HepG2 (cell line): ENCODE results near the gene ALOX12. TPM values are rescaled to one million over a fixed set of nuclear protein-coding genes. Genes with fewer than 3 reads are reported as not detected.

ENCODE experiments used
- CBX5 ChIP-seq: sonication (generic); formaldehyde crosslinking; IDR thresholded peaks from 2 replicates; pipeline ENCODE4 v1.4.0; 2020; ENCODE audit warnings: missing genetic modification reagents, borderline replicate concordance
- FOXC1 ChIP-seq: sonication (generic); formaldehyde crosslinking; IDR thresholded peaks from 2 replicates; pipeline ENCODE4 v1.8.0; 2022; ENCODE audit warnings: mild to moderate bottlenecking, missing genetic modification reagents, borderline replicate concordance
- HMGXB3 ChIP-seq: sonication (generic); formaldehyde crosslinking; IDR thresholded peaks from 2 replicates; pipeline ENCODE4 v1.4.0; 2020; ENCODE audit warnings: missing genetic modification reagents, borderline replicate concordance
- JUN ChIP-seq: sonication (generic); formaldehyde crosslinking; IDR thresholded peaks from 2 replicates; pipeline ENCODE4 v1.4.0; 2020; ENCODE audit warnings: mild to moderate bottlenecking, missing genetic modification reagents
- NFAT5 ChIP-seq: sonication (generic); formaldehyde crosslinking; IDR thresholded peaks from 2 replicates; pipeline ENCODE4 v1.4.0; 2020; ENCODE audit warnings: missing genetic modification reagents
- ZBTB4 ChIP-seq: sonication (generic); formaldehyde crosslinking; IDR thresholded peaks from 2 replicates; pipeline ENCODE4 v1.4.0; 2020; ENCODE audit warnings: missing genetic modification reagents, mild to moderate bottlenecking, borderline replicate concordance
- ZFP41 ChIP-seq: sonication (generic); formaldehyde crosslinking; IDR thresholded peaks from 2 replicates; pipeline ENCODE4 v1.4.0; 2020; ENCODE audit warnings: mild to moderate bottlenecking, missing genetic modification reagents, borderline replicate concordance
- ZNF251 ChIP-seq: sonication (generic); formaldehyde crosslinking; IDR thresholded peaks from 2 replicates; pipeline ENCODE4 v1.9.0; 2021; ENCODE audit warnings: mild to moderate bottlenecking, missing genetic modification reagents
- ZNF274 ChIP-seq: sonication (generic); formaldehyde crosslinking; IDR thresholded peaks from 2 replicates; pipeline ENCODE4 v1.5.1; 2020; ENCODE audit warnings: mild to moderate bottlenecking, missing genetic modification reagents
- polyA plus RNA-seq, 8 experiments: library from polyadenylated mRNA; depleted of rRNA in 3 of 8; stranded (reverse) in 7 of 8; unstranded in 1 of 8; fragments of >200 nt; fragmentation: Illumina TruSeq in 4 of 8; extraction: Trizol in 4 of 8; gene quantifications; 2 replicates each; pipeline versions ENCODE4 v1.2.1 to v1.2.3, GENCODE V29; 2011 to 2016; ENCODE audit warnings: low read depth in 4 of 8, missing spikeins in 1 of 8, mixed read lengths in 1 of 8; ENCODE audit not compliant: insufficient read depth in 1 of 8
- total RNA-seq, 5 experiments: library from RNA; depleted of rRNA; stranded (reverse); fragments of >200 nt; fragmentation: Illumina TruSeq; extraction: Trizol; gene quantifications; 2 replicates each; pipeline ENCODE4 v1.2.3, GENCODE V29; 2016; ENCODE audit warnings: low read depth in 1 of 5

Gene ALOX12
- total and polyA plus RNA-seq, 2 of the 13 experiments (the other 11 are each of a cell fraction or from before 2014, with no cell fraction given), result not detected

- no peak for TF ChIP-seq NFAT5 (CRISPR knock-in tag)
- TF ChIP-seq ZFP41 (CRISPR knock-in tag), result no peak
- TF ChIP-seq FOXC1 (CRISPR knock-in tag), result no peak
- TF ChIP-seq ZNF274 (CRISPR knock-in tag), result no peak
- TF ChIP-seq ZBTB4 (CRISPR knock-in tag), result no peak
- no peak for TF ChIP-seq JUN
- TF ChIP-seq CBX5 (CRISPR knock-in tag), result no peak
- no peak for TF ChIP-seq ZNF251 (CRISPR knock-in tag)
- no peak for TF ChIP-seq HMGXB3 (CRISPR knock-in tag)
These were observed 47.8 kb downstream of the ALOX12 start, which contains the start of gene SLC16A11 (continued) for GRCh38 chr17:7043497-7044198.
